GM21423 (cell line): ENCODE results near the gene METRNL.

Source experiments
- ATAC-seq: cut with Tn5 transposase; IDR thresholded peaks from one replicate; pipeline ENCODE4 v1.9.1; 2021; ENCODE audit warnings: mild to moderate bottlenecking, moderate library complexity; ENCODE audit not compliant: unreplicated experiment

Gene METRNL

DNA sequence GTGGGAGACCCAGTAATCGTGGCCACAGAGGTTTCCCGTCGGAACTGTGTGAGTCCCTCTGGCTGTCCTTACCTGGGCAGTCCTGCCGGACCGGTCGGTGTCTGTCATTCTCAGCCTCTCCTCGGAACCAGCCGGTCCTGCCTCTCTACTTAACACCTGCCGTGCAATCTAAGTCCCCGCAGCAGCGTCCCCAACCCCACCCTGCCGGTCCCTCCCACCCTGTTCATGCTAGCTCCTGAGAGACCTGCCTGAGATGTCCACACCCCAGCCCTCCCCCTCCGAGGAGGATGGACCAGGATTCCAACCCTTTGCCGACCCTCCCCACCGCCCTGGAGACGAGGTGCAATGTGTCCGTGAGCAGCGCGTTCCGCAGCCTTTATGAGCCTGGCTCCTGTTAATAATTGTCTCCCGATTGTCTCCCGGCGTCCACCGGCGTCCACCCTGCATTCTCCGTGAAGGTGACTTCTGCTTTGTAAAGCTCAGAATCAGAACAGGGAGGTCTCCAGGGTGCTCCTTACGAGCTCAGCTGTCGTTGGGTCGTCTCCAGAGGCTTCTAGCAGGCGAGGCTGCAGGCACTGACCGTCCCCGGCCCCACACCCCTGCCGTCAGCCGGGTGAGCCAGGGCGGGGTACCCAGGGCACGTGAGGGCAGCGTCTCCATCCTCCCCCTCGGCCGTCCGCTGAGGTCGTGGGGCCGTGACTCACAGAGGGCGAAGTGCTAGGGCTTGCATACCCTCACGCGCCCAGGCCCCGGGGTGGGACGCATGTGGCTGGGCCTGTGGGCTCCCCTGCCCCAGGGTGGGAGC is 10.1 kb downstream of the METRNL start:
- ATAC-seq: no peak

DNA sequence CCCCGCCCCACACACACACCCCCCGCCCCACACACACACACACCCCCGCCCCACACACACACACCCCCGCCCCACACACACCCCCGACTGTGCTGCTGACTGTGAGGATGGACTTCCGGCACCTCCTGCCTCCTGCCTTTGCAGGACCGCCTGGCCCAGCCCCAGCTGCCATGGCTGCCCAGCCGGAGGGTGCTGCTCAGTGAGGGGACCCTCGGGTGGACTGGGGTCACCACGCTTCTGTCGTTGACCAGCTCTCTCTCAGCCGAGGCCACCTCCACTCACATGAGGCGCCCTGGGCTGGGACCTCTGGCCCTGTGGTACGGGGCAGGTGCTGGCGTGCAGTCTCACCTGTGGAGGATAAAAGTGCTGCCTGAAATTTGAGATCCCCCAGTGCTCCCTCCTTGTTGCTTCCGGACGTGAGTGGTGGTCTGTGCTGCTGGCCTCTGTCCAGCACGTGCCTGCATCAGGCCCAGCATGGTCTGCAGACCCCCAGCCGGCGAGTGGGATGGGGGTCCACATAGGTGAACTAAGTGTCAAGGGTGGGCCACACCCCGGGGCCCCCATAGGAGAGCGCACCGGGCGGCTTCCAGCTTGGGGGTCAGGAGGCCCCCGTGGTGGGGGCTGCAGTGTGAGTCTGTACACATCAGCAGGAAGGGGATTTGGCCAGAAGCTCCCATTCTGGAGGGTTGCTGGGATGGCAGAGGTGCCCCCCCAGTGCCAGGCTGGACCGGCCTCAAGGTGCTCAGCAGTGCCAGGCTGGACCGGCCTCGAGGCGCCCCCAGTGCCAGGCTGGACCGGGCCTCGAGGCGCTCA is 11.2 kb downstream of the METRNL start:
- ATAC-seq: no peak

DNA sequence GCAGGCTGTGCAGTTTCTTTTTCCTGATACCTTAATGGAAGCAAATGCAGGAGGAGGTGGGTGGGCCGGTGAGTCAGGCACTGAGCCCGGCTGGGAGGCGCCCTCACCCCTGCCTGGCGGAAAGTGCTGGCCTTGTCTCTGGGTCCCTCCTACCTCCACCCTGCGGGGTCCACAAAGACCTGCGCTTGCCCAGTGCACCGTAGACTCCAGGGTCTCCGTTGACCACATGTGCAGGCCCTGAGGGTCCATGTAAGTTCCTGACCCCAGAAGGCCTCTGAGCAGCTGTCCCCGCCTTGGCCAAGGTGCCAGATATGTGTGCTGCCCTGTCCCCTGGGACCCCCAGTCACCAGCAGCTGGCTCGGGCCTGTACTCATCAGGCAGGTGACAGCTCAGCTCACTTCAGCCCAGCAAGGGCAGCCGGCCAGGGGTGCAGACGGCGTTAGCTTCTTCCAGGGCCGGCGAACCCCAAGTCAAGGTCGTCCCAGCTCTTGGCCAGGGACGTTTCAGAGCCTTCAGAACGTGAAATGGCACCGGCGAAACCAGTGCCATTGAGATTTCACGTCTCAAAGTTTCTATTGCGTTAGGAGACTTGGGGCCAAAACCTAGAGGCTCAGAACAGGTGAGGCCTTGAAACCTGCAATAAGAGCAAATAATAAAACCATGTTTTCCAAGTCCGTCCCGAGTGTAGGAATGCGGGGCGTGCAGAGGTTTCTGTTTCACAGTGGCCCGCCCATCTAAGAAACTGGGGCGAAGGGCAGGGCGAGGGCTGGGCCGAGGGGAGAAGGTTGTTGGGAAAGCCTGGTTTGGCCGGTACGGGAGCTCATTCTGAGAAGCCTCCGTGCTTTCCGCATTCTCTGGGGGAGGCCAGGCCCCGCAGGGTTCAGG is 12.1 kb downstream of the METRNL start:
- ATAC-seq: no peak

DNA sequence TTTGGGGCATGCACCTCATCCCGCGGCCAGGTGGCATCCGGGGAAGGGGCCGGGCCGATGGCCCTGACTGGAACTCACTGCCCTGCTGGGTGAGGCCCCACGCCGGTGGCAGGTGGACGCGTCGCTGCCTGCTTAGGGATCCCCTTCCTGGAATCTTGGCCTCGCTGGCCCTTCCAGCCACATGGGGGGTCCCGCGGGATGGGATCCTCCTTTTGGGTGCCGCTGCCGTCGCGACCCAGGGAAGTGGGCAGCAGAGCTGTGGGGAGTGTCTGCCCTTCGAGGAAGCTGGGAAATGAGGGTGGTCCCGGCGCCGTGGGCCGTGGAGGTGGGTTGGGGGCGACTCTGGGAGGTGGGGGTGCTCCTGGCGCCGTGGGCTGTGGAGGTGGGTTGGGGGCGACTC is 12.8 kb downstream of the METRNL start:
- ATAC-seq: no peak

DNA sequence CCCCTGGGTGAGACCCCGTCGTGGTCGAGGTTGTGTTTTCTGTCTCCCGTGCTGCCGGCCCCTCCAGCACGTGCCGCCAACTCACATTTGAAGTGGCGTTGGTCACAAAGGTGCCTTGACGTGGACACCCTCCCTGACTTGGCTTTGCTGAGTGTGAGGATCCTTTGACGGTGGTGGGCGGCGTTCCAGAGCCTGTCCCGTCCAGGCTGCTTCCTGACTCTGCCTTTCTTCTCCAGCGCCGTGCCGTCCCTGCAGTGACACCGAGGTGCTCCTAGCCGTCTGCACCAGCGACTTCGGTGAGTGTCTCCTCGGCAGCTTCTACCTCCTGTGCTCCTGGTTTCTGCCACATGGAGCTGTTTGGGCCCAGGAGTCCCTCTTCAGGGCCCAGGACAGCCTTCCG is 13.5 kb downstream of the METRNL start:
- no peak for ATAC-seq

DNA sequence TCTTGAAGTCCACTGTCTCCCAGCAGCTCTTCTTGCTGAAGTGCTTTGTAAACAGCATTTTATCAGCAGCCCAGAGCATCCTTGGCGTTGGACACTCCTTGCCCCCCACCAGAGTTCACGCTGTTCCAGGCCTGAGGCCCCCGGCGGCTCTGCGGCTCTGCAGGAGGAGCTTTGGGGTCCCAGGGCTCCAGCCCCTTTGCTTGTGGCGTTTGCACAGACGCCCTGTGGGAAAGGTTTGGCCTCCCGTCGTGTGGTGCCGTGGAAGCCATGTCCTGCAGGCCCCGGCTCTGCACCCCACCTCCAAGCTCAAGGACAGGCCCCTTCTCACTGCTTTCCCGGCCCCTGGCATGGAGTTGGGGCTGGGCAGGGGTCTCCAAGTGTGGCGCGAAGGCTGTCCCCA is 14.1 kb downstream of the METRNL start:
- ATAC-seq: no peak

DNA sequence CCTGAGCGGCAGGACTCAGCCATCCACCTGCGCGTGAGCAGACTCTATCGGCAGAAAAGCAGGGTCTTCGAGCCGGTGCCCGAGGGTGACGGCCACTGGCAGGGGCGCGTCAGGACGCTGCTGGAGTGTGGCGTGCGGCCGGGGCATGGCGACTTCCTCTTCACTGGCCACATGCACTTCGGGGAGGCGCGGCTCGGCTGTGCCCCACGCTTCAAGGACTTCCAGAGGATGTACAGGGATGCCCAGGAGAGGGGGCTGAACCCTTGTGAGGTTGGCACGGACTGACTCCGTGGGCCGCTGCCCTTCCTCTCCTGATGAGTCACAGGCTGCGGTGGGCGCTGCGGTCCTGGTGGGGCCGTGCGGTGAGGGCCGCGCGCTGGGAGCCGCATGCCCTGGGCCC is 14.9 kb downstream of the METRNL start:
- ATAC-seq: no peak

DNA sequence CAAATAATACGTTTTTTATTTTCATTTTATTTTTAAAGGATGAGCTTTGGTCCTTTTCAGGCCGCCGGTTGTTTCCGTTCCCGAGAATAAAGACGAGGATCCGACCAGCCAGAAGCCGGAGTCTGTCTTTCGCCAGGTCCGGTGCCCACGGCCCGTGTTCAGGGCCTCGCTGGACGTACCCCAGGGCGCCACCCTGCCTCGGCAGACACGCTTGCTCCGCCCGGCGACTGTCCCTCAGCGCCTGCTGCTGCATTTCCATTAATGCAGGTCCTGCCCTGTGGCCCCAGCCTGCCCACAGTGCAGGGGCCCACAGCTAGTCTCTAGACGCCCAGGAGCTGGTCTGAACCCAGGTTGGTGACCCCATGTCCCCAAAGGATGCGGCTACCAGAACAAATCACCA is 15.6 kb downstream of the METRNL start:
- no peak for ATAC-seq

DNA sequence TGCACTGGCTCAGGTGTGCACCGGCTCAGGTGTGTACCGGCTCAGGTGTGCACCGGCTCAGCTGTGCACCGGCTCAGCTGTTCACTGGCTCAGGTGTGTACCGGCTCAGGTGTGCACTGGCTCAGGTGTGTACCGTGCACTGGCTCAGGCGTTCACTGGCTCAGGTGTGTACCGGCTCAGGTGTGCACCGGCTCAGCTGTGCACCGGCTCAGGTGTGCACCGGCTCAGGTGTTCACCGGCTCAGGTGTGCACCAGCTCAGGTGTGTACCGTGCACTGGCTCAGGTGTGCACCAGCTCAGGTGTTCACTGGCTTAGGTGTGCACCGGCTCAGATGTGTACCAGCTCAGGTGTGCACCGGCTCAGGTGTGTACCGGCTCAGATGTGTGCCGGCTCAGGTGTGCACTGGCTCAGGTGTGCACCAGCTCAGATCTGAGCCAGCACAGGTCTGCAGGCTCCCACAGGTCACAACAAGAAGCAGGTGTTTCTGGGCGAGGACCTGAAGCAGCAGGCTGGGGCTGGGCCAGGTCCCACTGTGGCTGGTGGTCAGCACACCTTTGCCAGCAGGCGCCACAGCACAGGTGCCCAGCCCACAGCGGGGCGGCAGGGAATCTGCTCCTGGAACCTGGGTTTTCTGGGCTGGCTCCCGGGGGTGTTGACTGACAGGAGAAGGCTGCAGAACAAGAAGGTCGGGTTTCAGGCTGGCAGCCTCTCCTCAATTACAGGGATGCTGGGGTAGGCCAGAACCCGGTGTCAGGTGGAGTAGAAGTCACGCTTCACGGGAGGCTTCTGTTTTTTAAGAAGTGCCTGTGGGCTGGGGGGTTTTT is 17.2 kb downstream of the METRNL start:
- ATAC-seq: no peak

DNA sequence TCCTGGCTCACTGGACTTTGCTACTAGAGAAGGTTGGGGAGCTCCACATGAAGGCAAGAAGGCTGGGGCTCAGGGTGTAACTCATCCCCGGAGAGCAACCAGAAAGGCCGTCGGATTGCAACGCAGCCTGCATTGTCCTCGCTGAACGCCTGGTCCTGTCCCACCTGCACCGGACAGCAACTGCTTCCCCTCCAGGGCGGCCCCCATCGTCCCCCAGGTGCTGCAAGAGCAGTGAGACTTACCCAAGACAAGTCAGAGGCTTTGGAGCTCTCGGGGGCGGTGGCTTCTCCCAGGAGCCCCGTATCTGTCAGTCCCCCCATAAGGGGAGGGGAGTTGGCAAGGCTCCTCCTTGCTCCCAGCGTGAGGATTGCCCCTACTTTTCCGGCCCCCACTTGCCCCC is 18.4 kb downstream of the METRNL start:
- no peak for ATAC-seq

DNA sequence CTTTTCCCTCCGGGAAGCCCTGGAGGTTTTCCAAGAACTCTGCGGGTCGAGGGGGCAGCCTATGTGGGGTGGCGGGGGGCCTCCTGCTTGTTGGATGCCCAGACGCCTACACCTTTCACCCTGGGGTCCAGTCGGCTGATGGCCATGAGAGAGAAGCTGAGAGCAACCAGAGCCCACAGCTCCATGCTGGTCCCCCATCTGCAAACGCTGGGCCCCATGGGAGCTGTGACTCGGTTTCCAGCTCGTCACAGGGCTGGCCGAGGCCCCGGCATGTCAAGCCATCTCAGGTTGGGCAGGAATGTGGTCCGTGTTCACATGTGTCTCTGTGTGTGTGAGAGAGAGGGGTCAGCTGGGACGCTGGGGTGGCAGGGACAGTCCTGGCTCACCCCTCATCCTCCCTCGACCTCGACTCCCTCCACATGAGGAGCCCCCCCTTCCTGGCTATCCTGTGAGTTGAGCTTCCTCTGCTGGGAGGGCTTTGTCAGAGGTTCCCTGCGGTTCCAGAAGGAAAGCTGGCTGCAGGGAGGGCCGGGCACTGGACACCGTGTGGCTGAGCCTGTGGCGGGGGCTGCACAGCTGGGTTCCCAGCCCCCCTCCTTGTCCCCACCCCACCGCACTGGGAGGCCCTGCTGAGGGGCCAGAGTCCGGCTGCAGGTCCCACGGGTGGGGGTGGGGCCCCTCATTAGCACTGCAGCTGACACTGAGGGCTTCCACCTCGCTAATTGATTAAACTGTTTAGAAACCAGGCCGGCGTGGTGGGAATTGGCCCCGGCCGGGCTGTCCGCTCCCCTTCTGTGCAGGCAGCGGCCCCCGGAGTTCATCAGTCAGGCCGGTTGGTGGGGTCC is 19.1 kb downstream of the METRNL start:
- ATAC-seq: no peak

DNA sequence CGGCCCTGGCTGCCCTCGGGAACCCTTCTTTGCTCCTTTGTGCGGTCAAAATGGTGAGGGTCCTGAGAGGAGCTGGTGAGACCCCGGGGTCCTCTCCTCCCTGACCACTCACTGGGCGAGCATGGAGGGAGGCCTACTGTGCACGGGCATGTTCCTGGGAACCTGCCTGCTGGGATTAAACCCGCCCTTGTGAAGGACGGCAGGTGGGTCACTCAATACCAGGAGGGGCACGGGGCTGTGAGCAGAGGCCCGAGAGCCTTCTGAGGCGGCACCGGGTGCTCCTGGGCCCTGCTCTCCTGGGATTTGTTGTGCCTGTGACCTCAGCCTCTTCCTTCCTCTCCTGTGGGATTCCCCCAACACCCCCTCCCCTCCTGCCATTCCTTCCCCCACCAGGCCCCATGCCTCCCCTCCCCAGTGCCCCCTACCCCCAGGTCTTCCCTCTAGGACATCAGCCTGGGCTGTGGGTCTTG is 19.7 kb downstream of the METRNL start:
- ATAC-seq: no peak

DNA sequence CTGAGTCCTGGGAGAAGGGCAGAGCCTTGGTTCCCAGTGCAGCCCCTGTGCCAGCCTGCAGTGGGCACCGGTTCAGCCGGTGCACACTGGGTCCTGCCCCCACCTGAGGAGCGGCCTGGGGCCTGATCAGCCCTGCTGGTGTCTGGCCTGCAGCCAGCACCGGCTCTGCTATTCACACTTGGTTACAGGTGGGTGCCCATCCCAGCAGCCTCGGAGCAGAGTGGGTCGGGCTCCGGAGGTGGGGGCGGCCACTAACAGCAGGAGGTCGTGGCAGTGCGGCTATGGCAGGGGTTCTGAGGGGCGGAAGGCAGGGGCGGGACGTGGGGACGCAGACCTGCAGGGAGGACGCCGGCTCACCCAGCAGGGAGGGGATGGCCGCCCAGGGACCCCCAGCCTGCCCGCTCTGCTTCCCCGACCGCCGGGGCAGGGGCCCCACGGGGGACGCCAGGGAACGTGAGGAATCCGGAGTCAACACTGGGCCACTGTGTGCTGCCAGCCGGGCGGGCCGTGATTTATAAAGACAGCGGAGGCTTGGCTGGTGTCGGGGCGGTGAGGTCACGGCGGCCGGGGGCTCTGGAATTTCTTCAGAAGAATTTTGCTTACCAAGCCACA is 20.3 kb downstream of the METRNL start:
- ATAC-seq: no peak

DNA sequence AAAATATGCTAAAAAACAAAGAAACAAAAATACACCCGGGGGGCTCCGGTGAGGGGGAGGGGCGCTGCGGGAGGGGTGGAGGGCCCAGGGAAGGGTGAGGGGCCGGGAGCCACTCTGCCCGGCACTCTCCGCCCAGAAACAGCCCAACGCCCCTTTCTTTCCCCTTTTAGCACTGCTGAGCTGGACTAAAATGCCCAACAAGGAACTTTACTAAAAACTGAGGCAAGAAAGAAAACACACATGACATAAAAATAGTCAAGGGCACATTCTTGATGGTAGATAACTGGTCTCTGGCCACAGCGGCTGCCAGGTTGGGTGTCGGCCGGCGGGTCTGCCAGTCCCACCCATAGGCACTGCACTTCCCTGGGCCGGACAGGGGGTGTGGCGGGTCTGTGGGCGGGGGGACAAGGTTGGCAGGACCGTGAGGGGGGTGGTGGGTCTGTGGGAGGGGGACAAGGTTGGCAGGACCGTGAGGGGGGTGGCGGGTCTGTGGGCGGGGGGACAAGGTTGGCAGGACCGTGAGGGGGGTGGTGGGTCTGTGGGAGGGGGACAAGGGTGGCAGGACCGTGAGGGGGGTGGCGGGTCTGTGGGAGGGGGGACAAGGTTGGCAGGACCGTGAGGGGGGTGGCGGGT is 20.9 kb downstream of the METRNL start:
- ATAC-seq: no peak

DNA sequence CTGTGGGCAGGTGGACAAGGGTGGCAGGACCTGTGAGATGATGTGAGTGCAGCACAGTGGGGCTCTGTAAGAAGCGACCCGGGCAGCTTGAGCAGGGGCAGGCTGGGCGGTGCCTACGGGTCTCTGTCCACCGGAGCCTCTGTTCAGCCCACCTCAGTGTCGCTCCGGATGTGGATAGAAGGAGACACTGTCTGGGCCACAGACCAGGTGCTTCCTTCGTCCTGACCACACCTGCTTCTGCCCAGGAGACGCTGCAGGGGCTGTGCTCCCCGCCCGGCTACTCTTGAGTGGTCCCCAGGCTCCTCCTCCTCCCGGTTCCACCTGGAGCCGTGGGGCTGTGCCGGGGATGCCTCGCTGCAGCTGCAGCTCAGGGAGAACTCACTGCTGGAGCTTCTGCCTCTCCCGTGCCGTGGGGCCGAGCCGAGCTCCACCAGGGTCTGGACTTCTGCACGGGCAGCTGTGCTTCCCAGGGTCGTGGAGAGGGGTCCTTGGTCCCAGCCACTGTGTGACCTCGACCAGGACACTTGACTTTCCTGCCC is 21.5 kb downstream of the METRNL start:
- ATAC-seq: no peak

DNA sequence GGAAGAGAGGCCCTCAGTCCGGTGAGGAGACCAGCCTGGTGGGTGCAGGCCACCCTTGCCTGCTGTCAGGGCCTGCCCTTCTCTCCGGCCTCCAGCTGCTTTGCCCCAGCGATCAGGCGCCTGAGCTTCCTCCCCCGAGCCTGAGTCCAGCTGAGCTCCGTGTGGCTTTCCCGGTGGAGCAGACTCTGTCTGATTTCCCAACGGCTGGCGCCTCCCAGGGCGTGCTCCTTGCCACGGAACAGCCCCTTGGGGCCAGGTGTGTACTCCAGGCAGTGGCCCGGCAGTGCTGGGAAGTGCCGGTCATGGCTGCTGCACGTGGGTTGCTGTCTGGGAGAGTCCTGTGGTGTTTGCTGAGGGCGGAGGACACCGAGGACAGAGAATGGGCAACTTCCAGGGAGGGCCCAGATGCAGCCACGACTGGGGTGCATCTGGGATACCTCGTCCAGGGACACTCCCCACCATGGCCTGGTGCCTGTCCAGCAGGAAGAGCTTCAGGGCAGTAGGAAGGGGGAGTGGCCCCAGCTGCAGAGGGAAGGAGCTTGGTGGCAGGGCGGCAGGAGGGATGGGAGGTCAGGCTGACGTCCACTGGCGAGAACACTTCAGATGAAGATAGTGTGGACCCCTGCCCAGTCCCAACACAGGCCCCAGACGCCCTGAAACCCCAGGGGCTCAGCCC is 22.5 kb downstream of the METRNL start:
- no peak for ATAC-seq

DNA sequence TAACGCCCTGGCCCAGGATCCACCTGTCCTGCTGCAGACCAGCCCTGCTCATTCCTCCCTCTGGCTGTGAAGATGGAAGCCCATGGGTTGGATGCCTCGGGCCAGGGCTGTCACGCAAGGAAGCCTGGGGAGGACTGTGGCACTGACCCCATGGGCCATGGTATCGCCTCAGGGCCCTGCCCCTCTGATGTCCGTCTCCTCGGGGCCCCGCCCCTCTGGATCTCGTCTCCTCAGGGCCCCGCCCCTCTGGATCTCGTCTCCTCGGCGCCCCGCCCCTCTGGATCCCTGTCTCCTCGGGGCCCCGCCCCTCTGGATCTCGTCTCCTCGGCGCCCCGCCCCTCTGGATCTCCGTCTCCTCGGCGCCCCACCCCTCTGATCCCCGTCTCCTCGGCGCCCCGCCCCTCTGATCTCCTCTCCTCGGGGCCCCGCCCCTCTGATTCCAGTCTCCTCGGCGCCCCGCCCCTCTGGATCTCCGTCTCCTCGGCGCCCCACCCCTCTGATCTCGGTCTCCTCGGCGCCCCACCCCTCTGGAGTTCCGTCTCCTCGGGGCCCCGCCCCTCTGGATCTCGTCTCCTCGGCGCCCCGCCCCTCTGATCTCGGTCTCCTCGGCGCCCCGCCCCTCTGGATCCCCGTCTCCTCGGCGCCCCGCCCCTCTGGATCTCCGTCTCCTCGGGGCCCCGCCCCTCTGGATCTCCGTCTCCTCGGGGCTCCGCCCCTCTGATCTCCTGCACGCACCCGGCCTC is 24.0 kb downstream of the METRNL start:
- no peak for ATAC-seq
